ENCODE results near the gene ZNF710. TPM values are rescaled to one million over a fixed set of nuclear protein-coding genes. Genes with fewer than 3 reads are reported as not detected.

The ZNF710 gene
- total and polyA plus RNA-seq, 2 experiments from 2014 or later = 7.8 to 22.2 TPM

DNA sequence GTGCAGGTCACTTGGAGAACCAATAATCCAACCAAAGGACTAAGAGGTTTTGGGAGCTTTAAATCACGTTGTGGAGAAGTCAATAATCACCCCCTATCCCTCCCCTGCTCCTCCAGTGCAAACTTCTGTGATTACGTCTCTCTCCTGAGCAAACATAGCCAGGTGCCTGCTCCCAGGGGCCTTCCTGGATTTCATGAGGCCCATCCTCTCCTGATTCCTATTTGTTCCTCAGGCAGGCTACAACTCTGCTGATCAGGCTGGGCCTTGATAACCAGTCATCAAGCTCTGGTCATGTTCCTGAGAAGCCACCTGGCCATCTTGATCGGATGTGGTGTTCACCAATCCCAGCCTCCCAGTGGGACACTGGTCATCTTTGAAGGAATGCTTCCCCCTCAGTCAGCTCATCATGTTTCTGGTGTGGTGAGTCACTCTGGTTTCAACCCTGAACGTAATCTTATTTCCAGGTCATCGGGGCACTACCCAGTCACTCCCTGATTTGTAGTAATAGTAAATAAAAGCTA is 2.9 kb upstream of the ZNF710 start:
- peak in 1 of 2 donors; percentile 35 for DNase-seq (ENCODE audit: low read depth in 1 of 2, low spot score in 1 of 2)

DNA sequence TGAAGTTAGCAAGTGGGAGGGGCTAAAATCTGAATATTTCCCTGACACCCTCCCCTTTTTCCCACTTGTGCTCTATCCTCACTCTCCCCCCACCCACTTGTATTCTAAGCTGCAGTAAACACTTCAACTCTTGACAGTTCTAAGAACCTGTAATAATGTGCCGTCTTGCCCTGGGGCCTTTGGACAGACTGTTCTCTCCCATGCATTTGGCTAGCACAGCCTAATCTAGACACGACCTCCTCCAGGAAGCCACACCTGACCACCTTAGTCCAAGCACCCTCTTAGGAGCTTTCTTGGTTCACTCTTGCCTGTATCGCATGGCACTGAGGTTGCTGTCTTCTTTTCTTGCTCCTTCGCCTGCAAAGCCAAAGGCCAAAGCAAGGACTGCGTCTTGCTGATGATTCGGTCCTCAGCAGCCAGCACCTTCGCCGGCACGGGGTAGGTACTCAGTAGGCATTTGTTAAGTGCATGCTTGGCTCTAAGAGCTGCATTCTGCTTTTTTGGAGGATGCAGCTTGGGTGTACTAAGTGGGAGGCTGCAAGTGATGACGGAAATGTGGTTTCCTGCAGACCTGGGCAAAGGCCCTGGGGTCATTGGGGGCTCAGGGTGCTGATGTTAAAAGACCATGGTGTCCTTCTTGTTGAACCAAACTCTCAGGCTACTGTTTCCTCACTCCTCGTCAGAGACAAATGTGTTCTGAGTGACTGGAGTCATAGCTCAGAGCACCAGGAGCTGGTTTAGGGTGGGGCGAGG is 2.0 kb upstream of the ZNF710 start:
- Histone ChIP-seq H3K9me3 (ENCODE audit: low read depth) (no peaks in the 10 kb centered on the region), H3K36me3 (no peaks in the 10 kb centered on the region), H3K27me3 (no peaks in the 10 kb centered on the region), H3K27ac (no peak overlapping the region), H3K4me3 (no peak overlapping the region), H3K4me1 (ENCODE audit: low read depth) (peaks cover 14% of the 10 kb centered on the region)
- TF ChIP-seq, protein P1, sequence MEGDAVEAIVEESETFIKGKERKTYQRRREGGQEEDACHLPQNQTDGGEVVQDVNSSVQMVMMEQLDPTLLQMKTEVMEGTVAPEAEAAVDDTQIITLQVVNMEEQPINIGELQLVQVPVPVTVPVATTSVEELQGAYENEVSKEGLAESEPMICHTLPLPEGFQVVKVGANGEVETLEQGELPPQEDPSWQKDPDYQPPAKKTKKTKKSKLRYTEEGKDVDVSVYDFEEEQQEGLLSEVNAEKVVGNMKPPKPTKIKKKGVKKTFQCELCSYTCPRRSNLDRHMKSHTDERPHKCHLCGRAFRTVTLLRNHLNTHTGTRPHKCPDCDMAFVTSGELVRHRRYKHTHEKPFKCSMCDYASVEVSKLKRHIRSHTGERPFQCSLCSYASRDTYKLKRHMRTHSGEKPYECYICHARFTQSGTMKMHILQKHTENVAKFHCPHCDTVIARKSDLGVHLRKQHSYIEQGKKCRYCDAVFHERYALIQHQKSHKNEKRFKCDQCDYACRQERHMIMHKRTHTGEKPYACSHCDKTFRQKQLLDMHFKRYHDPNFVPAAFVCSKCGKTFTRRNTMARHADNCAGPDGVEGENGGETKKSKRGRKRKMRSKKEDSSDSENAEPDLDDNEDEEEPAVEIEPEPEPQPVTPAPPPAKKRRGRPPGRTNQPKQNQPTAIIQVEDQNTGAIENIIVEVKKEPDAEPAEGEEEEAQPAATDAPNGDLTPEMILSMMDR (IDR thresholded peaks at IDR 0.05; ENCODE audit: low read depth, low read length) = no peak
- DNase-seq (ENCODE audit: low read depth in 1 of 2, low spot score in 1 of 2) = peak in 1 of 2 donors; percentile 54

More for the DNA sequence above, 2.9 kb upstream of the ZNF710 start:
- Histone ChIP-seq H3K27ac (no peak overlapping the region), H3K36me3 (no peaks in the 10 kb centered on the region), H3K27me3 (no peaks in the 10 kb centered on the region), H3K4me1 (ENCODE audit: low read depth) (peaks cover 9% of the 10 kb centered on the region), H3K9me3 (ENCODE audit: low read depth) (no peaks in the 10 kb centered on the region), H3K4me3 (no peak overlapping the region)
- TF ChIP-seq, protein P1 (IDR thresholded peaks at IDR 0.05; ENCODE audit: low read depth, low read length) = no peak

DNA sequence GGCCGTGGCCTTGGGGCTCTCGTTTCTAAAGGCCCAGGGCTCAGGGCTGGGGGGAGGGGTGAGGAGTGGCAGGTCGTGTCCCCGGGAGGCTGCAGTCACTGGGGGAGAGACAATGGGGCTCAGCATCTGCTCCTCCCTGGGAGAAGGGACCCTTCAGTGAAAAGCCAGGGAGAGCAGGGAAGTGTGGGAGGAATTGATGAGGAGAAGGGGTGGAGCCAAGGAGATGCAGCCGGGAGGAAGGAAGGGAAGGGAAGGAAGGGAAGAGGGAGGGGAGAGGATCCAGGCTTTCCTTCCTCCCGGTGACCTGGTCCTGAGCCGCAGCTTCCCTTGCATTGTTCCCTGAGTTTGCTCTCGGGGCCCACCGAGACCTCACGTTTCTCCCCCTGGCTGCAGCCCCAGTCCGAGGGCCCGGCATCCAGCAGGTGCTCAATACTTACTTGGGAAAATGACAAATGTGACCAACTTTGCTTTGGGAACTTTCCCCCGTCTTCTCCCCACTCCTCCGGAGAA is 1.4 kb upstream of the ZNF710 start:
- H3K36me3 ChIP-seq = no peaks in the 10 kb centered on the region
- no peak overlapping the region for H3K27ac ChIP-seq
- peak in 1 of 2 donors; percentile 32 for DNase-seq (ENCODE audit: low read depth in 1 of 2, low spot score in 1 of 2)
- TF ChIP-seq, protein P1 (IDR thresholded peaks at IDR 0.05; ENCODE audit: low read depth, low read length) = no peak
- no peaks in the 10 kb centered on the region for H3K27me3 ChIP-seq
- no peak overlapping the region for H3K4me3 ChIP-seq
- H3K9me3 ChIP-seq (ENCODE audit: low read depth) = no peaks in the 10 kb centered on the region
- peaks cover 20% of the 10 kb centered on the region for H3K4me1 ChIP-seq (ENCODE audit: low read depth)

DNA sequence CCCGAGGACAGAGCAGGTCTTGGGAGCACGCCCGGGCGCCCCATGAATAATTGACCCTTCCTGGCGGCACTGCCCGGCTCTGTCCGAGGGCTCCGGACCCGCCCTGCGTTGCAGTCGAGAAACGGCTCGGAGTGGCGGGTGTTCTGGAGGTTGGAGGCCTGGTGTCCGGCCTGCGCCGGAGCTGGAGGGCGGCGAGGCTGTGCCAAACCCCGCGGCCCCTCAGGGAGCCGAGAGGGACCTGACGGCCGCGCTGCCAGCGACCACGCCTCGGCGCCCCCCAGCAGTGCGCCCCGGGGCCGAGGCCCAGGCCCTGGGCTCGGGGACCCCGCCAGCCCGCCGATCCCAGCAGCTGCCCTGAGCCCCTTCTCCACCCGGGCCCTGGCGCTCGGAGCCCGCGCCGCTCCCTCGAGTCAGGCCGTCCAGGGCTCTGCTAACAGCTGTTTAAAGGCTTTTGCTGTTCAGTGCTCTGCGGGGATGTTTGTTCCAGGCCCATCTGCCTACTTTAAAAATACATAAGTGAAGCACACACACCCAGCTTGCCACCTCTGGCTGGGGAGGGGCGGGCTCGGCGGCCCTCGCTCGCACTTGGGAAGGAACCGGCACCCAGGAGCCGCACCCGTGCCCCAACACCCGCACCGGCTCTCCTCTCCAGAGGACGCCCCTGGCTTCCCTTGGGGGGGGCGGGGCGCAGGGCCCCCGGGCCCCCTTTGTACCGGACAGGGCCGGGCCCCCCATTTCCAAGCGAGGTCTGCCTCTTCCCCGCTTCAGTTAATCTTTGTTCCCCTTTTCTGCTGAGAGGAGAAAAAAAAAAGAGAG is 730 bp upstream of the ZNF710 start:
- H3K4me1 ChIP-seq (ENCODE audit: low read depth) = peaks cover 20% of the 10 kb centered on the region
- DNase-seq (ENCODE audit: low read depth in 1 of 2, low spot score in 1 of 2) = peak in 1 of 2 donors; percentile 48

More for the DNA sequence above, 730 bp upstream of the ZNF710 start:
- TF ChIP-seq, protein P1 (IDR thresholded peaks at IDR 0.05; ENCODE audit: low read depth, low read length) = no peak
- H3K27me3 ChIP-seq = no peaks in the 10 kb centered on the region
- no peaks in the 10 kb centered on the region for H3K36me3 ChIP-seq
- peak overlapping the region; percentile 45 for H3K4me3 ChIP-seq
- H3K9me3 ChIP-seq (ENCODE audit: low read depth) = no peaks in the 10 kb centered on the region
- H3K27ac ChIP-seq = no peak overlapping the region

Measured in cardiac muscle cell (in vitro differentiated cells and primary cell).